D721Med (cell line): Measurements from ENCODE around the gene TAL1.

Experiments used
- DNase-seq: peaks from one replicate; pipeline ENCODE4 v3.0.0; 2011; ENCODE audit warnings: low spot score; ENCODE audit not compliant: insufficient read length
- FAIRE-seq: peaks from 2 replicates; lab custom pipeline; 2011; peaks lifted over from hg19 to GRCh38; lab: Jason Lieb, UNC
- CTCF ChIP-seq: IDR thresholded peaks from 2 replicates; pipeline ENCODE4 v1.5.1; 2012; ENCODE audit warnings: mild to moderate bottlenecking, control low read depth; ENCODE audit not compliant: insufficient read depth; ENCODE audit errors: missing control alignments

TAL1 gene

GRCh38 chr1:47181095-47181954, 50.7 kb downstream of the TAL1 start:
- FAIRE-seq, result no peak
- no peak for DNase-seq
- TF ChIP-seq CTCF, result no peak

GRCh38 chr1:47180603-47181094, 51.4 kb downstream of the TAL1 start:
- no peak for DNase-seq
- no peak for FAIRE-seq
- TF ChIP-seq CTCF, result no peak

- FAIRE-seq (no peak), DNase-seq (no peak)
- TF ChIP-seq CTCF, result no peak
Observed at GRCh38 chr1:47179988-47180563, 51.9 kb downstream of the TAL1 start.

GRCh38 chr1:47179017-47179987, 52.7 kb downstream of the TAL1 start:
- DNase-seq (peak; percentile 52), FAIRE-seq (no peak)

GRCh38 chr1:47178654-47179016, 53.4 kb downstream of the TAL1 start:
- DNase-seq, result no peak
- TF ChIP-seq CTCF, result no peak
- FAIRE-seq, result no peak

More at GRCh38 chr1:47179017-47179987, 52.7 kb downstream of the TAL1 start:
- TF ChIP-seq CTCF, result peak; percentile 91

GRCh38 chr1:47178020-47178419, 54.0 kb downstream of the TAL1 start:
- FAIRE-seq (no peak), DNase-seq (no peak)
- no peak for TF ChIP-seq CTCF
